ENCODE results near the gene BICDL2. TPM values are rescaled to one million over a fixed set of nuclear protein-coding genes. Genes with fewer than 3 reads are reported as not detected.

The BICDL2 gene
- total and polyA plus RNA-seq, 2 of the 4 experiments (the other 2 are of a cell fraction), result 0.17 to 0.18 TPM

DNA sequence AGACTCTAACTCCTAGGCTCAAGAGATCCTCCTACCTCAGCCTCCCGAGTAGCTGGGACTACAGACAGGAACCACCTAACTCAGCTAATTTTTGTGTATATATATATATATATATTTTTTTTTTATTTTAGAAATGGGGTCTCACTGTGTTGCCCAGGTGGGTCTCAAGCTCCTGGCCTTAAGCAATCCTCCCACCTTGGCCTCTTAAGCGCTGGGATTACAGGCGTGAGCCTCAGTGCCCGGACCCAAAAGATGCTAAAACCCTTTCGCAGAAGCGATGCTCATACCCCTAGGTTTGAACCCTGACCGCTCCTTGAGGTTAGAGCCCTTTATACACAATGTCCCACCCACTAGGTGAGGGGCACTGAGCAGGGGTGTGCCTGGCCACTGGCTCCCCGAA, 26.2 kb downstream of the BICDL2 start:
- TF ChIP-seq, protein P1, sequence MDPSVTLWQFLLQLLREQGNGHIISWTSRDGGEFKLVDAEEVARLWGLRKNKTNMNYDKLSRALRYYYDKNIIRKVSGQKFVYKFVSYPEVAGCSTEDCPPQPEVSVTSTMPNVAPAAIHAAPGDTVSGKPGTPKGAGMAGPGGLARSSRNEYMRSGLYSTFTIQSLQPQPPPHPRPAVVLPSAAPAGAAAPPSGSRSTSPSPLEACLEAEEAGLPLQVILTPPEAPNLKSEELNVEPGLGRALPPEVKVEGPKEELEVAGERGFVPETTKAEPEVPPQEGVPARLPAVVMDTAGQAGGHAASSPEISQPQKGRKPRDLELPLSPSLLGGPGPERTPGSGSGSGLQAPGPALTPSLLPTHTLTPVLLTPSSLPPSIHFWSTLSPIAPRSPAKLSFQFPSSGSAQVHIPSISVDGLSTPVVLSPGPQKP (IDR thresholded peaks at IDR 0.05; ENCODE audit: borderline replicate concordance, low read depth, low read length), result no peak
- no peak for TF ChIP-seq CEBPB (IDR thresholded peaks at IDR 0.05; ENCODE audit: low read depth, low read length)
- TF ChIP-seq SMC3 (IDR thresholded peaks at IDR 0.05; ENCODE audit: low read depth, low read length), result no peak
- TF ChIP-seq RAD21 (IDR thresholded peaks at IDR 0.05; ENCODE audit: low read length), result no peak
- no peak for TF ChIP-seq USF2 (IDR thresholded peaks at IDR 0.05; ENCODE audit: low read depth, low read length)
- no peak for TF ChIP-seq POLR2A (IDR thresholded peaks at IDR 0.05; ENCODE audit: low read depth, low read length)
- no peak for TF ChIP-seq RCOR1 (IDR thresholded peaks at IDR 0.05; ENCODE audit: insufficient replicate concordance, low read length)
- TF ChIP-seq CHD1 (IDR thresholded peaks at IDR 0.05; ENCODE audit: low read depth, low read length), result no peak
- TF ChIP-seq MAFK (IDR thresholded peaks at IDR 0.05; ENCODE audit: low read depth, low read length), result no peak
- no peak for TF ChIP-seq NFE2L2 (IDR thresholded peaks at IDR 0.05; ENCODE audit: low read depth, low read length)
- TF ChIP-seq MXI1 (IDR thresholded peaks at IDR 0.05; ENCODE audit: borderline replicate concordance, low read depth, low read length), result no peak
- TF ChIP-seq BHLHE40 (IDR thresholded peaks at IDR 0.05; ENCODE audit: low read depth, low read length), result no peak
- TF ChIP-seq FOS (IDR thresholded peaks at IDR 0.05; ENCODE audit: low read depth, low read length), result no peak
- TF ChIP-seq MAZ (IDR thresholded peaks at IDR 0.05; ENCODE audit: borderline replicate concordance, low read depth, low read length), result no peak
- no peak for TF ChIP-seq CTCF (conservative IDR thresholded peaks at IDR 0.05; ENCODE audit: low read depth, low read length)
- TF ChIP-seq RFX5 (IDR thresholded peaks at IDR 0.05; ENCODE audit: low read depth, low read length), result no peak
- BruUV-seq (replicated peaks), result no TSS peak
- H3K4me1 ChIP-seq (ENCODE audit: control insufficient read depth, insufficient read depth, low read length), result peaks cover 3% of the 10 kb centered on the region; the same call in 1 of the 2 replicates
- CTCF ChIA-PET, result no interaction called here
- H3K23ac ChIP-seq (ENCODE audit: low read depth, low read length), result no peak overlapping the region
- peaks cover 50% of the 10 kb centered on the region for H3K27me3 ChIP-seq (ENCODE audit: control insufficient read depth, insufficient read depth, low read length)
- H4K20me1 ChIP-seq (ENCODE audit: insufficient read depth, low read length), result peaks cover 4% of the 10 kb centered on the region; the same call in 1 of the 2 replicates
- H2BK120ac ChIP-seq (ENCODE audit: low read depth, low read length), result no peak overlapping the region
- no peak overlapping the region for H3K27ac ChIP-seq (ENCODE audit: insufficient read depth, low read length)
- in situ Hi-C loops (cut with MboI; ENCODE audit: low sequenced_read_pairs), result no loop called here
- no peak overlapping the region for H3K4me2 ChIP-seq (ENCODE audit: low read depth, low read length)
- no peak overlapping the region for H3K56ac ChIP-seq (ENCODE audit: extremely low read depth, insufficient read depth, low read length)
- no peaks in the 10 kb centered on the region for H3K9me3 ChIP-seq (ENCODE audit: control insufficient read depth, insufficient read depth, low read length)
- H2AK5ac ChIP-seq (ENCODE audit: low read depth, low read length), result no peak overlapping the region
- no peak overlapping the region for H4K8ac ChIP-seq (ENCODE audit: low read depth in 2 of 2, low read length in 2 of 2)
- no peak overlapping the region for H3K4me3 ChIP-seq (ENCODE audit: insufficient read depth, low read depth, low read length)
- H3K9me1 ChIP-seq (ENCODE audit: insufficient read depth, low read length), result no peaks in the 10 kb centered on the region
- DNase-seq, result no peak
- WGBS, 2 experiments (ENCODE audit: extremely low coverage in 2 of 2, insufficient read length in 1 of 2), result 81% methylated on average over 3 of the region's 8 CpGs; no CpG with 5 or more reads in 1 of the 2 experiments
- no peak overlapping the region for H4K91ac ChIP-seq (ENCODE audit: insufficient read depth, low read depth, low read length)
- no peak overlapping the region for H2BK5ac ChIP-seq (ENCODE audit: low read depth, low read length, poor library complexity, severe bottlenecking)
- H3K14ac ChIP-seq (replicated peaks; ENCODE audit: low read depth, low read length), result no peak overlapping the region
- POLR2A ChIA-PET (ENCODE audit: unreplicated experiment), result interaction anchor here (0.5 to 1.0 kb wide), 2 partner anchors 9 to 125 kb away, joined by 4 to 5 read pairs; partner anchors contain the start of gene TNFRSF12A
- H3K79me1 ChIP-seq (ENCODE audit: low read depth in 1 of 2, low read length in 2 of 2), result no peaks in the 10 kb centered on the region
- no peak overlapping the region for H3K4ac ChIP-seq (ENCODE audit: low read depth, low read length)
- H3K9ac ChIP-seq (ENCODE audit: low read depth, low read length), result no peak overlapping the region
- no peak overlapping the region for H2AK9ac ChIP-seq (replicated peaks; ENCODE audit: low read depth, low read length, poor library complexity)
- H4K5ac ChIP-seq (ENCODE audit: low read depth, low read length), result no peak overlapping the region
- no peak overlapping the region for H3K18ac ChIP-seq (ENCODE audit: low read depth, low read length)
- dilution Hi-C loops (cut with HindIII; ENCODE audit: low sequenced_read_pairs, unreplicated experiment), result no loop called here
- no peaks in the 10 kb centered on the region for H3K36me3 ChIP-seq (ENCODE audit: control insufficient read depth, insufficient read depth, low read length)
- ATAC-seq (ENCODE audit: low read depth), result no peak
- intact Hi-C loops (cut with micrococcal nuclease), result no loop called here
- no peak overlapping the region for H2BK15ac ChIP-seq (ENCODE audit: low read depth, low read length)
- peak overlapping the region; percentile 58 for H2AFZ ChIP-seq (replicated peaks; ENCODE audit: low read length, poor library complexity)
- H2BK20ac ChIP-seq (ENCODE audit: low read depth, low read length), result no peak overlapping the region

All from IMR-90 (cell line).